Measurements from ENCODE around the gene DPP10.

Gene DPP10

GRCh38 chr2:115634578-115634977 is 1192.1 kb downstream of the DPP10 start:
- H4K20me1 ChIP-seq (ENCODE audit: insufficient read depth, low read length): no peaks in the 10 kb centered on the region
- no peak overlapping the region for H3K27ac ChIP-seq (ENCODE audit: low read depth, low read length, poor library complexity, severe bottlenecking)
- H3K9ac ChIP-seq (ENCODE audit: low read length): no peak overlapping the region
- TF ChIP-seq CTCF (IDR thresholded peaks at IDR 0.05; ENCODE audit: low read length): no peak
- TF ChIP-seq EZH2 (IDR thresholded peaks at IDR 0.05; ENCODE audit: borderline replicate concordance, low read length): no peak
- H3K4me2 ChIP-seq (ENCODE audit: low read length): no peak overlapping the region
- no peaks in the 10 kb centered on the region for H3K36me3 ChIP-seq (ENCODE audit: insufficient read depth, low read length)
- H3K9me2 ChIP-seq (ENCODE audit: low read depth, low read length): no peaks in the 10 kb centered on the region
- H3K4me1 ChIP-seq (ENCODE audit: insufficient read depth, low read length, severe bottlenecking): no peaks in the 10 kb centered on the region
- H3K9me3 ChIP-seq (ENCODE audit: low read length): no peaks in the 10 kb centered on the region
- no peaks in the 10 kb centered on the region for H3F3A ChIP-seq (ENCODE audit: insufficient read depth, low read length)
- H3K4me3 ChIP-seq (ENCODE audit: low read depth, low read length, poor library complexity, severe bottlenecking): no peak overlapping the region
- H3K79me2 ChIP-seq (ENCODE audit: insufficient read depth, low read length): no peaks in the 10 kb centered on the region
- H3K27me3 ChIP-seq (ENCODE audit: insufficient read depth, low read length): no peaks in the 10 kb centered on the region
- no peak overlapping the region for H2AFZ ChIP-seq (ENCODE audit: low read length)

GRCh38 chr2:115635430-115635829 is 1193.0 kb downstream of the DPP10 start:
- no peaks in the 10 kb centered on the region for H3K4me1 ChIP-seq (ENCODE audit: insufficient read depth, low read length, severe bottlenecking)
- no peak overlapping the region for H3K27ac ChIP-seq (ENCODE audit: low read depth, low read length, poor library complexity, severe bottlenecking)
- TF ChIP-seq EZH2 (IDR thresholded peaks at IDR 0.05; ENCODE audit: borderline replicate concordance, low read length) (no peak), CTCF (IDR thresholded peaks at IDR 0.05; ENCODE audit: low read length) (no peak)
- H3K9ac ChIP-seq (ENCODE audit: low read length): no peak overlapping the region
- no peaks in the 10 kb centered on the region for H3K79me2 ChIP-seq (ENCODE audit: insufficient read depth, low read length)
- H3K4me2 ChIP-seq (ENCODE audit: low read length): no peak overlapping the region
- H2AFZ ChIP-seq (ENCODE audit: low read length): no peak overlapping the region
- no peaks in the 10 kb centered on the region for H4K20me1 ChIP-seq (ENCODE audit: insufficient read depth, low read length)
- no peaks in the 10 kb centered on the region for H3F3A ChIP-seq (ENCODE audit: insufficient read depth, low read length)
- H3K4me3 ChIP-seq (ENCODE audit: low read depth, low read length, poor library complexity, severe bottlenecking): no peak overlapping the region
- no peaks in the 10 kb centered on the region for H3K36me3 ChIP-seq (ENCODE audit: insufficient read depth, low read length)
- no peaks in the 10 kb centered on the region for H3K9me2 ChIP-seq (ENCODE audit: low read depth, low read length)
- no peaks in the 10 kb centered on the region for H3K27me3 ChIP-seq (ENCODE audit: insufficient read depth, low read length)
- no peaks in the 10 kb centered on the region for H3K9me3 ChIP-seq (ENCODE audit: low read length)

GRCh38 chr2:115649731-115650130 is 1207.3 kb downstream of the DPP10 start:
- no peaks in the 10 kb centered on the region for H3K9me3 ChIP-seq (ENCODE audit: low read length)
- TF ChIP-seq EZH2 (IDR thresholded peaks at IDR 0.05; ENCODE audit: borderline replicate concordance, low read length): no peak
- TF ChIP-seq CTCF (IDR thresholded peaks at IDR 0.05; ENCODE audit: low read length): no peak
- no peaks in the 10 kb centered on the region for H4K20me1 ChIP-seq (ENCODE audit: insufficient read depth, low read length)
- no peaks in the 10 kb centered on the region for H3F3A ChIP-seq (ENCODE audit: insufficient read depth, low read length)
- H3K27me3 ChIP-seq (ENCODE audit: insufficient read depth, low read length): no peaks in the 10 kb centered on the region
- no peaks in the 10 kb centered on the region for H3K79me2 ChIP-seq (ENCODE audit: insufficient read depth, low read length)
- H2AFZ ChIP-seq (ENCODE audit: low read length): no peak overlapping the region
- no peaks in the 10 kb centered on the region for H3K36me3 ChIP-seq (ENCODE audit: insufficient read depth, low read length)
- no peak overlapping the region for H3K27ac ChIP-seq (ENCODE audit: low read depth, low read length, poor library complexity, severe bottlenecking)
- no peak overlapping the region for H3K4me3 ChIP-seq (ENCODE audit: low read depth, low read length, poor library complexity, severe bottlenecking)
- H3K4me1 ChIP-seq (ENCODE audit: insufficient read depth, low read length, severe bottlenecking): no peaks in the 10 kb centered on the region
- no peak overlapping the region for H3K4me2 ChIP-seq (ENCODE audit: low read length)
- H3K9ac ChIP-seq (ENCODE audit: low read length): no peak overlapping the region
- H3K9me2 ChIP-seq (ENCODE audit: low read depth, low read length): no peaks in the 10 kb centered on the region

Measured in OCI-LY1 (cell line).